Left kidney (tissue), 2 donors: ENCODE results near the gene GINS1. TPM values are rescaled to one million over a fixed set of nuclear protein-coding genes. Genes with fewer than 3 reads are reported as not detected.
"Not testable (repeated sequence)": the region's sequence is repeated elsewhere in the genome, so short reads cannot be mapped to it uniquely, and the experiment has no call there.

ENCODE experiments used
- DNase-seq: peaks from one replicate; pipeline ENCODE4 v3.0.0-alpha.2; 2013
- polyA plus RNA-seq: library from polyadenylated mRNA; unstranded; fragments of 120-200 nt; gene quantifications from one replicate; pipeline ENCODE4 v1.2.1, GENCODE V29; 2013; ENCODE audit not compliant: insufficient read length

Gene GINS1
- polyA plus RNA-seq, 1 donor, result 30.6 TPM

- DNase-seq, result peak; percentile 12
These were observed 45.8 kb downstream of the GINS1 start for GRCh38 chr20:25453035-25453810.

- no peak for DNase-seq
These were observed 46.9 kb downstream of the GINS1 start for GRCh38 chr20:25454153-25454900.

GRCh38 chr20:25457886-25458680 lies 50.6 kb downstream of the GINS1 start:
- DNase-seq, result no peak

GRCh38 chr20:25459111-25459830 lies 51.8 kb downstream of the GINS1 start:
- DNase-seq, result no peak

GRCh38 chr20:25459916-25460535 lies 52.6 kb downstream of the GINS1 start:
- DNase-seq, result no peak

GRCh38 chr20:25460566-25461280 lies 53.2 kb downstream of the GINS1 start:
- DNase-seq, result no peak

DNA sequence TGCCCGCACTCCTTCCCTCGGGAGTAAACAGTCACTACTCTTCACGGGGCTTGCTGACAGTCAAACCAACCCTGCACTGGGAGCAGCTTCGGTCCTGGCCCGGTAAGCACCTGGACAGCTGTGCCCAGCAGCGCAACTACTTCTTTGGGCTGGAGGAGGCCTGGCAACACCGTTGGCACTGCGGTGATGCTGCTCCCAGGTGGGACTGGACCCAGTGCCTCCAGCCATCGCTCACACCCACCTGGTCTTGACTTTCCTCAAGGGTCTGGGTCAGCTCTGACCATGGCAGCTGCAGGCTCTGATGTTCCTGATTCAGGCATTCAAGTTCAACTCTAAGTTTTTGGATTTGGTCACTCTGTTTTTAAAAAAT lies 53.8 kb downstream of the GINS1 start:
- DNase-seq, result no peak

- no peak for DNase-seq
These were observed 54.5 kb downstream of the GINS1 start for GRCh38 chr20:25461786-25462545.

- no peak for DNase-seq
These were observed 57.2 kb downstream of the GINS1 start for GRCh38 chr20:25464501-25465242.

DNA sequence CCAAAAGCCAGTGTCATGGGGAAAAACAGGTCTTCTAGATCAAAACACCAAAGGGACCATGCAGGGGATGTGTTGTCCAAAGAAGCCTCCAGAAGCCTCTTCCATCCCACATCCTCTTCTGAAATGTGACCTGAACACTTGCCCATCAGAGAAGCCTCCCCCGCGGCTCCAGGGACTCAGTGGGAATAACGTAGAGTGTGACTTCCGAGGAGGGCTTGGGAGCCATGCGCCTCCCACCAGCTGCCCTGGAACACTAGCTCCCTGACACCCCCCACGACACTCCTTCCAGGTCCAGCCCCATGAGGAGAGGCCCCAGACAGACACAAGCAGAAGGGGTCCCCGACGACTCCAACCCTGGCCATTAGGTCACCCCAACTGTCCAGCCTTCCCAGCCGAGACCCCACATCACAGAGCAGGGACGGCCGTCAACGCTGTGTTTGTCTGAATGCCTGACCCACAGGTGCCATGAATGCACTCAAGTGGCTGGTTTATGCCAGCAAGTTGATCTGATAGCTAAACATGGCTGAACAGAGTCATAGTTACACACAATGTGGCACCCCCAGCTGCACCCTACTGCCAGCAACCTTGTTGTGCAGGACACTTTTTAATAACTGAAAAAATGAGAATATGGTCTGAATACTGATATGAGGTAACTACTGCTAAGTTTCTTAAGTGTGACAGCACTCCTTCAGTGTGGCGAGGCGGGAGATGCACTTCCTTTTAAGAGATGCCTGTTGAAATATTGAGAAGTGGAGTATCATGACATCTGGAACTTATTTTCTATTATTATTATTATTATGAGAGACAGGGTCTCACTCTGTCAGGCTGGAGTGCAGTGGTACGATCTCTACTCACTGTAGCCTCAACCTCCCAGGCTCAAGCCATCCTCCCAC lies 58.0 kb downstream of the GINS1 start:
- DNase-seq, result no peak

GRCh38 chr20:25466846-25467245 lies 59.4 kb downstream of the GINS1 start:
- no peak for DNase-seq

DNA sequence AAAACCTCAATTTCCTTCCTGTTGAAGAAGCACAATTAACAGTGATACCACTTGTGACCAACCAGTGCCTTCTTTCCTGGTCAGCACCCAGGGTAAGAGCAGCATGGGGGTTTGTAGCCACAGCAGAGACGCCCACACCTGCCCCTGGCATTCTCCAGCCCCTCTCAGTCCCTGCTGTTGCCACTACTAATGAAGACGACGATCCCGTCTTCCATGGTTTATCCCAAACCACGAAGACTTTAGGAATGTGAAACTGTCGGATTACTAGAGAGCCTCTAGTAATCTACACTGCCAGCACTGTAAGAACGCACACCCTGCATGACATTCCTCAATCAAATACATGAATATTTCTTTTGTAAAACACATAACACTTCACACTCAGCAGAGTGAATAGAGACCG lies 60.0 kb downstream of the GINS1 start:
- no peak for DNase-seq

- no peak for DNase-seq
These were observed 60.9 kb downstream of the GINS1 start for GRCh38 chr20:25468126-25469075.

- no peak for DNase-seq
These were observed 62.1 kb downstream of the GINS1 start for GRCh38 chr20:25469558-25469957.

GRCh38 chr20:25470045-25470444 lies 62.6 kb downstream of the GINS1 start:
- no peak for DNase-seq

DNA sequence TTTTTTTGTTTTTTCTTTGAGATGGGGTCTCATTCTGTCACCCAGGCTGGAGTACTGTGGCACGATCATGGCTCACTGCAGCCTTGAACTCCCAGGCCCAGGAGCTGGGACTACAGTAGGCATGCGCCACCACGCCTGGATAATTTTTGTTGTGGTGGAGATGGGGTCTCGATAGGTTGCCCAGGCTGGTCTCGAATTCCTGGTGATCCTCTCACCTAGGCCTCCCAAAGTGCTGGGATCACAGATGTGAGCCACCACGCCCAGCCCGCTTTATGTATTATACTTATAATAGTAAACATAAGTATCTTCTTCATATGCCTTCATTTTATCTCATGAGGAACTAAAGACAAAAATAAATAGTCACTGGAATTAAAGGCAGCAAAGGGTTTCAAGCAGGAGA lies 63.5 kb downstream of the GINS1 start:
- no peak for DNase-seq

DNA sequence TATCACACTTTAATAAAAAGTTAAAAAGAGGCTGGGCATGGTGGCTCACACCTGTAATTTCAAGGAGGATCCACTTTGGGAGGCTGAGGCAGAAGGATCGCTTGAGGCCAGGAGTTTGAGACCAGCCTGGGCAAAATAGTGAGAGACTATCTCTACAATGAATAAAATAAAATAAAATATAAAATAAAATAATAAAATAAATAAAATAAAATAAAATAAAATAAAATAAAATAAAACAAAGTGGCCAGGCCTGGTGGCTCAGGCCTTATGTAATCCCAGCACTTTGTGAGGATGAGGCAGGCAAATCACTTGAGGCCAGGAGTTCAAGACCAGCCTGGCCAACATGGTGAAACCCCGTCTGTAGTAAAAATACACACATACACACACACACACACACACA lies 65.8 kb downstream of the GINS1 start:
- DNase-seq, result not testable (repeated sequence)
